CD4-positive, alpha-beta T cell treated with Interleukin-21 for 1 hour (primary cell): ENCODE results near the gene ZNF22.
"Not testable (repeated sequence)": the region's sequence is repeated elsewhere in the genome, so short reads cannot be mapped to it uniquely, and the experiment has no call there.

ENCODE experiments used
- DNase-seq: peaks from one replicate; pipeline ENCODE4 v3.0.0-alpha.2; 2020

ZNF22 gene

GRCh38 chr10:44992732-44993225, 7.9 kb upstream of the ZNF22 start:
- DNase-seq, result no peak

GRCh38 chr10:44993226-44993921, 7.3 kb upstream of the ZNF22 start:
- DNase-seq, result no peak

DNA sequence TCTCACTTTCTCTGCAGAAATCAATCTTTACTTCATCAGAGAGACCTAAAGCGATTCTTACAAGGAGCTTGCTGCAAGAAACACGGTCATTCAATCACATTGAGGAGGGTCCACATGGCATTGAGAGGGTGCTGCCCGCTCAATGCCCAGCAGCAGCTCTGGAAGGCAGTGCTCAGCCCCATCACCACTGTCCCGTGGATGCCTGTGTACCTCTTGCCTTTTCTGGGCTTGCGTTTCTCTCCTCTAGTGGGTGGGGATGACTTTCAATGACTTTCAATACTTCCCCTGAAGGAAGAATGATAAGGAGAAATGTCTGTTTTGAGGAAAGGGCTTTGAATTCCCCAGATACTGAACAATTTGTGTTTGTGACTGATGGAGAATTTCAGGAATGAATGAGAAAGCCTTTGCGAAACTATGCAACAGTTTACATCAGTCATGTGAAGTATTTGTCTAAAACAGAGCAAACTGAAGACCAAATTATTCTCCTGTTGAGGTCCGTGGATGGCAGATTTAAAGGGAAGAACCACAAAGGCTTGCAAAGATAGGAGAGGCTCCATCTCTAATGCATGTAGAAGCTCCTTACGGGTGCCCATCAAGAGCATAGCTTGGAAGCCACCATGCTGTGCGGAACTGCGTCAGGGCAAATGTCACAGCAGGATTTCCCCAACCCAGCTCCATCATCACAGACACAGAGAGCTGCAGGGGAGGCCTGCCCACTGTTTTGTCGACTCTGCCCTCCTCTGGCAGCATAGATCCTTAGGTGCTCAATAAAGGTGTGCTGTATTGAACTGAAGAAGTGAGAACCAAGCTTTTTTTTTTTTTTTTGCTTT, 6.6 kb upstream of the ZNF22 start:
- no peak for DNase-seq

- no peak for DNase-seq
Measured at GRCh38 chr10:44994752-44995530, 5.8 kb upstream of the ZNF22 start.

GRCh38 chr10:44995581-44995913, 5.2 kb upstream of the ZNF22 start:
- no peak for DNase-seq

- no peak for DNase-seq
Measured at GRCh38 chr10:44995914-44996669, 4.6 kb upstream of the ZNF22 start.

DNA sequence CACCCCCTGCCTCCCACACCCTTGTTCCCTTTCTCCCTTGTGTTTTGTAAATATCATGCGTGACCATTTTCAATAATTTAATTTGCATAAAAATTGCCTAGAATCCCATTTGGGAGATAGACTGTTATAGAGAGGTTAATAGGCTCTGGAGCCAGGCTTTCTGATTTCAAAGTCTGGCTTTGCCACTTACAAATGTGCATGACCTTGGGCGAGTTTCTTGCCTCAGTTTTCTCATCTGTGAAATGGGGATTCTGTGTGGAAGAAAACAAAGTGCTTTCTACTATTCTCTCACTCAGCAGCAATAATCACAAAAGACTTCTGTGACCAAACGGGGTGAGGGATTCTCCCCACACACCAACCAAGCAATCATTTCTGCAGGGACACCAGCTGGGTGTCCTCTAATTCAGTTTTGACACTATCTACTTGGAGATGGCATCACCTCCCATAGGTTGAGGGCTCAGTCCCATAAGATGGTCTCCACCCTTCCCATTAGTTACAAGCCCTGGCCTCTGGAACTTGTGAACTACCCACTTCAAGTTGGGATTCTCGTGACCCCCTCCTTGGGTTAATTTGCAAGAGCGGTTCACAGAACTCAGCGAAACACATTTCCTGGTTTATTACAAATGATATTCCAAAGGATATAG, 3.5 kb upstream of the ZNF22 start:
- no peak for DNase-seq

DNA sequence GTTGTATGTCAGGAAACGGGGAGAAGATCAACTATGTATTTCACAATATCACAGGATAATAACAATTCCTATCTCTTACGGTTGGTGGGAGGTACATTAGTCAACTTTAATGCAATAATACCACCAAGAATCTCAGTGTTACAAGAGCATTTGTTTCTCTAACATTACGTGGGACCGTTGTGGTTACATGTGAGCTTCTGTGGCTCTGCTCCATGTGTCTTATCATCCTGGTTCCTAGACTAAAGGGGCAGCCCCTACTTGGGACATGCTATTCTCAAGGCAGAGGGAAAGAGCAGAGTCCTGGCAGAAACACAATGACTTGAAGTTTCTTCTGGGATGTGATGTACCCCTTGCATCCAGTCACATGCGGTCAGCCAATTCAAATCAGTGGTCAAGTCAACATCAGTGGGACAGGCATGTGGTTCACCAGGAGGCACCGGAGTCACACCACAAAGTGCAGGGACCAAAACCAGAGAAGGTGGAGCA, 2.5 kb upstream of the ZNF22 start:
- no peak for DNase-seq

DNA sequence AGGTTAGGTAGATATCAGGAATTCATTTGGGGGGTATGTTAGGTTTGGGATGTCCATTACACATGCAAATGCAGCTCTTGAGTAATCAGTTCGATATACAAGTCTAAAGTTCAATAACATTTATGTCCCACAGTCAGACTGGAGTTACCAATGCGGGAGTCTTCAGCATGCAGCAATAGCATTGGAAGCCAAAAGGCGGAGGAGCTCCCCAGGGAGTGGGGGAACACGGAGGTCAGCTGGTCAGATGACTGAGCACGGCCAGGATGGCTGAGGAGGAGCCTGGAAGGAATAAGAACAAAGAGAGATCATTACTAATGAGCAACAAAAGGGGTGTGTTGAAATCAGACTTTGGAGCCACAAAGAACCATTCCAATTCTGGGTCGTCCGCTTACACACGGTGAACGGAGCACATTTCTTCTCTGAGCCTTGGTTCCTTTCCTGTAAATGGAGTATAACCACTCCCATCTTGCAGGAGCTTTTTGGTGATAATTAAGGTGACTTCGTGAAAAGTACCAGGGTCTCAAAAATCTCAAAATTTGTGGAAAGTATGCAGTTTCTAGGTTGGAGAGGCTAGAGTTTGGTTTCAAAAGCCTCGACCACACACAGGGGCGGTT, 478 bp upstream of the ZNF22 start:
- no peak for DNase-seq

GRCh38 chr10:45001381-45002148, 842 bp downstream of the ZNF22 start:
- peak; percentile 54 for DNase-seq

GRCh38 chr10:45003432-45004000, 2.8 kb downstream of the ZNF22 start:
- no peak for DNase-seq

DNA sequence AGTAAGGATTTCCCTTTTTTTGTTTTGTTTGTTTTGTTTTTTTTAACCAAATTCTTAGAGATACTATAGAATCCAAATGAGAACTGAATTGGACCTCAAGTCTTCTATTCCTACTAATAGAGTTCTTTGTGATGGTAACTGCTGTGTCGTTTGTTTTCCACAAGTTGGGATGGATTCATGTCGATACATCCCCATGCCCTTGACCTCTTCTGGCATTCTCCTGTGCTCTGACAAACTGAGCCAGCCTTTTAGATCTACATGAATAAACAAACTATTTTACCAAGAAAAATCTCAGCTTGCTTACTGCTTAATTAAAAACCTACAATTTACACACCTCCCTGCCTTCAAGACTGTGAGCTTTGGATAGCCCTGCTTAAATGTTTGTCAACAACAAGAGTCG, 3.9 kb downstream of the ZNF22 start:
- no peak for DNase-seq

- no peak for DNase-seq
Measured at GRCh38 chr10:45005284-45005683, 4.6 kb downstream of the ZNF22 start.

GRCh38 chr10:45006276-45007030, 5.7 kb downstream of the ZNF22 start:
- DNase-seq, result no peak

- DNase-seq, result peak; percentile 74
Measured at GRCh38 chr10:45008524-45009161, 7.9 kb downstream of the ZNF22 start.

DNA sequence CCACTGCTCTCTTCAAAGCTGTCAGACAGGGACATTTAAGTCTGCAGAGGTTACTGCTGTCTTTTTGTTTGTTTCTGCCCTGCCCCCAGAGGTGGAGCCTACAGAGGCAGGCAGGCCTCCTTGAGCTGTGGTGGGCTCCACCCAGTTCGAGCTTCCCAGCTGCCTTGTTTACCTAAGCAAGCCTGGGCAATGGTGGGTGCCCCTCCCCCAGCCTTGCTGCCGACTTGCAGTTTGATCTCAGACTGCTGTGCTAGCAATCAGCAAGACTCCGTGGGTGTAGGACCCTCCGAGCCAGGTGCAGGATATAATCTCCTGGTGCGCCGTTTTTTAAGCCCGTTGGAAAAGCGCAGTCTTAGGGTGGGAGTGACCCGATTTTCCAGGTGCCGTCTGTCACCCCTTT, 13.8 kb downstream of the ZNF22 start:
- not testable (repeated sequence) for DNase-seq

DNA sequence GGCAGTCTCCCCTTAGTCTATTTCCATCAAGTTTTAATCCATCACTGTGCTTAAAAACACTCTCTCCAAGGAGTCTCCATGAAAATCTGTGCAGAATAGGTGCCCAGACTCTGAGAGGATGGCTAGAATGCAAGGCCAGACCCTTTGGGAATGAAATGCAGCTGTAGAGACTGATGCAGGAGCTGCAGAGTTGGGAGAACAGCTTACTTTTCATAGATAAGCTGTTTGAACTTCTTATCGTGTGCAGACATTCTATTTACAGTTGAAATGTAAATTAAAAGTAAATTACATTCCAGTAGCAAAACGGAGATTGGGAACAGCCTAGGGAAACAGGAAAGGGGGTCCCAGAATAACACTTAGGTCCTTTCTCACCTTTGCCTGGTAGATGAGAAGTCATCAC, 14.9 kb downstream of the ZNF22 start:
- no peak for DNase-seq

GRCh38 chr10:45023426-45023825, 22.7 kb downstream of the ZNF22 start:
- no peak for DNase-seq

- DNase-seq, result no peak
Measured at GRCh38 chr10:45034301-45034700, 33.6 kb downstream of the ZNF22 start.
